PC-3 (cell line): ENCODE measurements around the gene SH3PXD2A. TPM values are rescaled to one million over a fixed set of nuclear protein-coding genes. Genes with fewer than 3 reads are reported as not detected.

ENCODE experiments used
- ATAC-seq: fragments of 200-7000 bp; cut with Tn5 transposase; 2 replicates; pipeline ENCODE4 v1.9.1; 2020; ENCODE audit warnings: mild to moderate bottlenecking, moderate library complexity
- BruUV-seq: library from RNA; stranded (reverse); fragments of 400-500 nt; replicated peaks from 2 replicates; lab custom pipeline; 2021; lab: Mats Ljungman, UMichigan
- CTCF ChIA-PET: fragments of 300-600 bp; sonication (Branson Sonifier 250); formaldehyde crosslinking; loops from one replicate; lab custom pipeline; 2022; ENCODE audit warnings: antibody characterized with exemption; lab: Charles Lee
- POLR2A ChIA-PET: fragments of 300-600 bp; sonication (Branson Sonifier 250); formaldehyde crosslinking; loops from one replicate; lab custom pipeline; 2022; ENCODE audit warnings: antibody characterized with exemption; ENCODE audit not compliant: unreplicated experiment; lab: Charles Lee
- DNase-seq: peaks from one replicate; pipeline ENCODE4 v3.0.0-alpha.2; 2015
- H2AFZ ChIP-seq: fragments of 300-600 bp; sonication (generic); 2 replicates; pipeline ENCODE4 v1.6.0; 2016; ENCODE audit warnings: antibody characterized with exemption, low read length
- H3F3A ChIP-seq: fragments of 300-600 bp; sonication (generic); one replicate; pipeline ENCODE4 v1.6.0; 2017; ENCODE audit warnings: antibody characterized with exemption, low read length, control low read depth, mild to moderate bottlenecking; ENCODE audit not compliant: unreplicated experiment
- H3K27ac ChIP-seq: fragments of 300-600 bp; sonication (generic); 2 replicates; pipeline ENCODE4 v1.5.1; 2016; ENCODE audit warnings: mild to moderate bottlenecking, low read length
- H3K27me3 ChIP-seq: fragments of 300-600 bp; sonication (generic); 2 replicates; pipeline ENCODE4 v1.6.1; 2016; ENCODE audit warnings: low read length, mixed read lengths
- H3K36me3 ChIP-seq: fragments of 300-600 bp; sonication (generic); 2 replicates; pipeline ENCODE4 v1.6.1; 2016; ENCODE audit warnings: low read depth, mixed run types, low read length, mixed read lengths
- H3K4me1 ChIP-seq: fragments of 300-600 bp; sonication (generic); 2 replicates; pipeline ENCODE4 v1.5.1; 2016; ENCODE audit warnings: low read length; ENCODE audit not compliant: insufficient read depth
- H3K4me2 ChIP-seq: fragments of 300-600 bp; sonication (generic); 2 replicates; pipeline ENCODE4 v1.6.0; 2016; ENCODE audit warnings: low read length
- H3K4me3 ChIP-seq: fragments of 300-600 bp; sonication (generic); 2 replicates; pipeline ENCODE4 v1.5.1; 2016; ENCODE audit warnings: mild to moderate bottlenecking, low read length, mixed read lengths
- H3K79me2 ChIP-seq: fragments of 300-600 bp; sonication (generic); 2 replicates; pipeline ENCODE4 v1.6.1; 2017; ENCODE audit warnings: low read length, mixed read lengths
- H3K9ac ChIP-seq: fragments of 300-600 bp; sonication (generic); 2 replicates; pipeline ENCODE4 v1.6.0; 2016; ENCODE audit warnings: mild to moderate bottlenecking, low read length
- H3K9me2 ChIP-seq: fragments of 300-600 bp; sonication (generic); replicated peaks from 2 replicates; pipeline ENCODE4 v1.6.1; 2016; ENCODE audit warnings: mixed run types, low read length, mixed read lengths
- H3K9me3 ChIP-seq: fragments of 300-600 bp; sonication (generic); 2 replicates; pipeline ENCODE4 v1.6.1; 2016; ENCODE audit warnings: low read length, mixed read lengths
- H4K20me1 ChIP-seq: fragments of 300-600 bp; sonication (generic); 2 replicates; pipeline ENCODE4 v1.6.1; 2016; ENCODE audit warnings: low read length, mixed read lengths
- EZH2 ChIP-seq: fragments of 300-600 bp; sonication (generic); IDR thresholded peaks from one replicate; pipeline ENCODE4 v1.6.1; 2017; ENCODE audit warnings: antibody characterized with exemption, mild to moderate bottlenecking, low read length; ENCODE audit not compliant: unreplicated experiment
- EZH2phosphoT487 ChIP-seq: fragments of 300-600 bp; sonication (generic); IDR thresholded peaks from 2 replicates; pipeline ENCODE4 v1.6.1; 2018; ENCODE audit warnings: mild to moderate bottlenecking, antibody characterized with exemption, low read length, borderline replicate concordance
- intact Hi-C: fragments of 100-400 bp; cut with micrococcal nuclease; formaldehyde crosslinking; loops from 2 replicates; pipeline ENCODE4 v1.9.0; 2023
- total RNA-seq: library from RNA; depleted of rRNA; stranded (reverse); fragments of >200 nt; gene quantifications from 2 replicates; pipeline ENCODE4 v1.2.3, GENCODE V29; 2014
- TF ChIP-seq, protein P1 (sequence below): fragments of 300-600 bp; sonication (generic); conservative IDR thresholded peaks from 2 replicates; pipeline ENCODE4 v1.5.1; 2017; ENCODE audit warnings: antibody characterized with exemption, low read depth, mild to moderate bottlenecking, low read length

SH3PXD2A gene
- total RNA-seq, 1 experiment from 2014 or later = 3.4 TPM

DNA sequence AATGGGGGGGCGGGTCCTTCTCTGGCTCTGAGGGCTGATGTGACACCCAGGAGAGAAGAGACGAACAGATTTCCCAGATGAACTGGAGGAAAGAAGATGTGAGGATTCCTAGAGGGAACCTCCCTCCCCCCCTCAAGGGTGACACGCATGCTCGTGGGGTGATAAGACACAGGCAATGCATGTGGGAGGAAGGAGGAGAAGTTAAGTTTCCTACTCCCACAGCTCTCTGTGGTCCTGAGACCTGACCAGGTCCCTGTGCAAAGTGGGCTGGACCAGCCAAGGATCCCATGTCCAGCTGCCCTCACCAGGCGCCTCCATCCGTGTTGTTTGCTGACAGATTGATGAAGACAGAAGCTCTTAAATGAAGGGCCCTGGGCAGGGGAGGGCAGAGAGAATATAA is 112.6 kb downstream of the SH3PXD2A start:
- Histone ChIP-seq H3K36me3 (no peaks in the 10 kb centered on the region), H3K79me2 (no peaks in the 10 kb centered on the region), H4K20me1 (no peaks in the 10 kb centered on the region), H3K9me3 (no peaks in the 10 kb centered on the region), H3K27me3 (no peaks in the 10 kb centered on the region), H3K9ac (no peak overlapping the region), H2AFZ (no peak overlapping the region), H3K4me3 (no peak overlapping the region), H3K9me2 (no peaks in the 10 kb centered on the region), H3K27ac (no peak overlapping the region), H3K4me1 (peaks cover 56% of the 10 kb centered on the region), H3K4me2 (no peak overlapping the region), H3F3A (no peaks in the 10 kb centered on the region)
- BruUV-seq = no TSS peak
- TF ChIP-seq EZH2phosphoT487 (no peak), EZH2 (no peak)
- TF ChIP-seq, protein P1, sequence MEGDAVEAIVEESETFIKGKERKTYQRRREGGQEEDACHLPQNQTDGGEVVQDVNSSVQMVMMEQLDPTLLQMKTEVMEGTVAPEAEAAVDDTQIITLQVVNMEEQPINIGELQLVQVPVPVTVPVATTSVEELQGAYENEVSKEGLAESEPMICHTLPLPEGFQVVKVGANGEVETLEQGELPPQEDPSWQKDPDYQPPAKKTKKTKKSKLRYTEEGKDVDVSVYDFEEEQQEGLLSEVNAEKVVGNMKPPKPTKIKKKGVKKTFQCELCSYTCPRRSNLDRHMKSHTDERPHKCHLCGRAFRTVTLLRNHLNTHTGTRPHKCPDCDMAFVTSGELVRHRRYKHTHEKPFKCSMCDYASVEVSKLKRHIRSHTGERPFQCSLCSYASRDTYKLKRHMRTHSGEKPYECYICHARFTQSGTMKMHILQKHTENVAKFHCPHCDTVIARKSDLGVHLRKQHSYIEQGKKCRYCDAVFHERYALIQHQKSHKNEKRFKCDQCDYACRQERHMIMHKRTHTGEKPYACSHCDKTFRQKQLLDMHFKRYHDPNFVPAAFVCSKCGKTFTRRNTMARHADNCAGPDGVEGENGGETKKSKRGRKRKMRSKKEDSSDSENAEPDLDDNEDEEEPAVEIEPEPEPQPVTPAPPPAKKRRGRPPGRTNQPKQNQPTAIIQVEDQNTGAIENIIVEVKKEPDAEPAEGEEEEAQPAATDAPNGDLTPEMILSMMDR = no peak
- DNase-seq = no peak
- no peak for ATAC-seq
- intact Hi-C loops = no loop called here
- ChIA-PET CTCF (no interaction called here), POLR2A (interaction anchor here (0.6 kb wide), 1 partner anchor 380 kb away, joined by 8 read pairs; no protein-coding TSS in a partner anchor)

DNA sequence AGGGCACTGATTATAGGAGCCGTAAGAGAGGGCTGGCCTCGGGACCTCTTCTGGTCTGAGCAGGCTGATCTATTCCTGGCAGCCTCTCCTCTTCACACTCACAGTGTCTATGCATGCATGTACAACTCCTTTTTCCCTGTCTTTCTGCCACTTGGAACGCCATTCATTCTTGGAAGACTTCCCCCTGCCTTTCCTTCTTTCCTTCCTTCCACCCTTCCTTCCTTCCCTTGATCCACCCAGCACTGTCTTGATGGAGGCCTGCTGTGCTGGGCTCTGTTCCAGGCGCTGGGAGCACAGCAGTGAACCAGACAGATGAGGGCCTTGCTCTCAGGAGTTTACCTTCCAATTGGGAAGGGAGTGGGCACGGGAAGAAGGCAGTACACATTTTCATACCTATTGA is 114.8 kb downstream of the SH3PXD2A start:
- no TSS peak for BruUV-seq
- Histone ChIP-seq H3K9me2 (no peaks in the 10 kb centered on the region), H2AFZ (no peak overlapping the region), H3K27ac (no peak overlapping the region), H3K4me1 (peaks cover 34% of the 10 kb centered on the region), H3K9me3 (no peaks in the 10 kb centered on the region), H4K20me1 (no peaks in the 10 kb centered on the region), H3K79me2 (no peaks in the 10 kb centered on the region), H3F3A (no peaks in the 10 kb centered on the region), H3K4me3 (no peak overlapping the region), H3K27me3 (no peaks in the 10 kb centered on the region), H3K4me2 (no peak overlapping the region), H3K36me3 (no peaks in the 10 kb centered on the region), H3K9ac (no peak overlapping the region)
- intact Hi-C loops = no loop called here
- DNase-seq (no peak), ATAC-seq (no peak)
- TF ChIP-seq, protein P1 = no peak
- no peak for TF ChIP-seq EZH2phosphoT487
- CTCF ChIA-PET = no interaction called here
- POLR2A ChIA-PET = no interaction called here

DNA sequence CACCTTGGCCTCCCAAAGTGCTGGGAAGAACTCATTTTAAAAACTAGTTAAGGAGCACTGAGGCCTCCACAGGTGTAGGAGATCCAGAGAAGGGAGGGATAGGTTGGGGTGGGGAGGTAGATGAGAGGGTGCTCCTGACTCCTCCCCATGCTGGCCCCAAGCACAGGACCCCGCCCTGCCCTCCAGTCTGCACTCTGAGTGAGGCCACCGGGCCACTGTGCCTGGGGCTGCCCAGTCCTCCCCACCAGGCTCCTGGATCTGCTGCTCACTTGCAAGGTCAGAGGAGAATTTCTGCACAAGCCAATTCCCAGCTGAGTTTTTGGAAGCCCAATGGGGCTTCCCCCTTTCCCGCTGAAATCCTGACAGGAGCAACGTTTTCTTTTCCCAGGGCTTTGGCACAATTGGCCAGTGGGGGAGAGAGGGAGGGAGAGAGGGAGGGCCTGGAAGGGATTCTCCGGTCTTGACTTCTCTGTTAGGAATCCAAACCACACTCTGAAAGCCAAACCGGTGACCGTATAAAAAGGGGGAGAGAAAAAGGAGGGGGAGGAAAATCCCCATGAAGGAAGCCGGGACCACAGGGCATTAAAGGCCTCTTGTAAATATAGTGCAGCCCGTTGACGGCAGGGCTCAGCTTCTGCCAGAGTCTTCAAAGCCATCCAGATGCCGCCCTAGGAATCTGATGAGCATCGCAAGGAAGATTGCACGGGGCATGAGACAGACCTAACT is 116.2 kb downstream of the SH3PXD2A start:
- intact Hi-C loops = no loop called here
- H3K36me3 ChIP-seq = no peaks in the 10 kb centered on the region
- no peaks in the 10 kb centered on the region for H3K27me3 ChIP-seq
- peak; percentile 84 for DNase-seq
- peak; percentile 83 for ATAC-seq
- H3K79me2 ChIP-seq = no peaks in the 10 kb centered on the region
- H3K9me2 ChIP-seq = no peaks in the 10 kb centered on the region
- no peaks in the 10 kb centered on the region for H3K9me3 ChIP-seq
- peaks cover 20% of the 10 kb centered on the region for H3K4me1 ChIP-seq
- no peaks in the 10 kb centered on the region for H4K20me1 ChIP-seq
- peak overlapping the region; percentile 63 for H2AFZ ChIP-seq
- no TSS peak for BruUV-seq
- H3K4me2 ChIP-seq = peak overlapping the region; percentile 69
- TF ChIP-seq EZH2phosphoT487 (no peak), EZH2 (no peak)
- TF ChIP-seq, protein P1 = no peak
- H3K4me3 ChIP-seq = peak overlapping the region; percentile 26; the same call in 1 of the 2 replicates
- ChIA-PET CTCF (no interaction called here), POLR2A (no interaction called here)
- H3K27ac ChIP-seq = peak overlapping the region; percentile 80
- peak overlapping the region; percentile 51 for H3K9ac ChIP-seq
- no peaks in the 10 kb centered on the region for H3F3A ChIP-seq
